Body of pancreas (tissue), 4 donors: ENCODE measurements around the gene METAP1D. TPM values are rescaled to one million over a fixed set of nuclear protein-coding genes. Genes with fewer than 3 reads are reported as not detected.

Experiments used
- ATAC-seq: fragments of 150-250 bp; one replicate; pipeline ENCODE4 v1.9.1; 2016
- DNase-seq, 4 donors: peaks; one replicate each; pipeline ENCODE4 v3.0.0-alpha.2; 2019
- H3K27ac ChIP-seq, 4 donors: fragments of 200-600 bp; sonication (generic); 1 replicate in 3 of 4; 2 replicates in 1 of 4; pipeline versions ENCODE4 v1.5.1 to v1.6.1; 2016 to 2019; ENCODE audit warnings: mild to moderate bottlenecking in 1 of 4, mixed read lengths in 1 of 4, moderate library complexity in 1 of 4
- H3K27me3 ChIP-seq, 2 donors: fragments of 200-600 bp; sonication (generic); one replicate each; pipeline ENCODE4 v1.6.0; 2016; ENCODE audit warnings: mild to moderate bottlenecking in 1 of 2
- H3K36me3 ChIP-seq, 2 donors: fragments of 200-600 bp; sonication (generic); replicated peaks in 1 of 2; 2 replicates each; pipeline ENCODE4 v1.5.1; 2016; ENCODE audit warnings: low read depth in 2 of 2; ENCODE audit not compliant: insufficient read depth in 1 of 2
- H3K4me1 ChIP-seq: fragments of 200-600 bp; sonication (generic); one replicate; pipeline ENCODE4 v1.6.0; 2016
- H3K4me3 ChIP-seq, 2 donors: fragments of 200-600 bp; sonication (generic); 1 replicate in 1 of 2; 2 replicates in 1 of 2; pipeline ENCODE4 v1.5.1; 2016 to 2019
- H3K9me3 ChIP-seq, 3 donors: fragments of 200-600 bp; sonication (generic); 1 replicate in 2 of 3; 2 replicates in 1 of 3; pipeline ENCODE4 v1.5.1; 2016
- POLR2A ChIP-seq, 3 donors: fragments of 450-650 bp; IDR thresholded peaks; one replicate each; pipeline ENCODE4 v1.6.1; 2016; ENCODE audit warnings: antibody characterized with exemption in 3 of 3, mild to moderate bottlenecking in 2 of 3
- WGBS, 2 donors: methylation state at CpG; one replicate each; pipeline ENCODE4 v1.1.5; 2017; 5-methylcytosine and 5-hydroxymethylcytosine counted together
- intact Hi-C: fragments of 100-400 bp; cut with DNase I; formaldehyde crosslinking; loops from one replicate; pipeline ENCODE4 v1.15.1; 2023
- total RNA-seq, 2 donors: library from RNA; depleted of rRNA; stranded (reverse); fragments of >200 nt; gene quantifications; one replicate each; pipeline ENCODE4 v1.1.0, GENCODE V29; 2016
- TF ChIP-seq, protein P1 (sequence below), 7 experiments: fragments of 450-650 bp in 4 of 7; fragments of 200-600 bp in 3 of 7; sonication (generic) in 3 of 7; IDR thresholded peaks; one replicate each; pipeline ENCODE4 v1.5.1; 2016 to 2019; ENCODE audit warnings: antibody characterized with exemption in 7 of 7

METAP1D gene
- total RNA-seq, 2 donors from 2014 or later, result 9.9 to 40.9 TPM

- H3K9me3 ChIP-seq, result no peaks in the 10 kb centered on the region
- TF ChIP-seq POLR2A (IDR thresholded peaks at IDR 0.05), result no peak
- TF ChIP-seq, protein P1, sequence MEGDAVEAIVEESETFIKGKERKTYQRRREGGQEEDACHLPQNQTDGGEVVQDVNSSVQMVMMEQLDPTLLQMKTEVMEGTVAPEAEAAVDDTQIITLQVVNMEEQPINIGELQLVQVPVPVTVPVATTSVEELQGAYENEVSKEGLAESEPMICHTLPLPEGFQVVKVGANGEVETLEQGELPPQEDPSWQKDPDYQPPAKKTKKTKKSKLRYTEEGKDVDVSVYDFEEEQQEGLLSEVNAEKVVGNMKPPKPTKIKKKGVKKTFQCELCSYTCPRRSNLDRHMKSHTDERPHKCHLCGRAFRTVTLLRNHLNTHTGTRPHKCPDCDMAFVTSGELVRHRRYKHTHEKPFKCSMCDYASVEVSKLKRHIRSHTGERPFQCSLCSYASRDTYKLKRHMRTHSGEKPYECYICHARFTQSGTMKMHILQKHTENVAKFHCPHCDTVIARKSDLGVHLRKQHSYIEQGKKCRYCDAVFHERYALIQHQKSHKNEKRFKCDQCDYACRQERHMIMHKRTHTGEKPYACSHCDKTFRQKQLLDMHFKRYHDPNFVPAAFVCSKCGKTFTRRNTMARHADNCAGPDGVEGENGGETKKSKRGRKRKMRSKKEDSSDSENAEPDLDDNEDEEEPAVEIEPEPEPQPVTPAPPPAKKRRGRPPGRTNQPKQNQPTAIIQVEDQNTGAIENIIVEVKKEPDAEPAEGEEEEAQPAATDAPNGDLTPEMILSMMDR (IDR thresholded peaks at IDR 0.05), result no peak
- no peaks in the 10 kb centered on the region for H3K27me3 ChIP-seq
- no peak for DNase-seq
- no peak overlapping the region for H3K4me3 ChIP-seq
- ATAC-seq, result no peak
- 77 to 84% methylated on average over 11 of the region's 11 CpGs for WGBS, 2 donors
- H3K27ac ChIP-seq, result peak overlapping the region in 3 of 4 donors; percentile 32 to 63 (median 63)
- H3K4me1 ChIP-seq, result no peaks in the 10 kb centered on the region
- H3K36me3 ChIP-seq, result no peaks in the 10 kb centered on the region
- intact Hi-C loops, result no loop called here
Observed at GRCh38 chr2:172011812-172012575, 12.2 kb downstream of the METAP1D start.

GRCh38 chr2:172012677-172013391 lies 13.1 kb downstream of the METAP1D start:
- Histone ChIP-seq H3K4me1 (no peaks in the 10 kb centered on the region), H3K36me3 (no peaks in the 10 kb centered on the region), H3K9me3 (no peaks in the 10 kb centered on the region), H3K4me3 (no peak overlapping the region), H3K27me3 (no peaks in the 10 kb centered on the region), H3K27ac (peak overlapping the region; percentile 32 to 63 (median 60))
- 53 to 56% methylated on average over 7 to 9 of the region's 9 CpGs for WGBS, 2 donors
- intact Hi-C loops, result no loop called here
- TF ChIP-seq POLR2A (IDR thresholded peaks at IDR 0.05), result no peak
- TF ChIP-seq, protein P1 (IDR thresholded peaks at IDR 0.05), result no peak
- peak; percentile 23 to 53 (median 40) for DNase-seq
- peak; percentile 73 for ATAC-seq

- Histone ChIP-seq H3K4me3 (no peak overlapping the region), H3K27me3 (no peaks in the 10 kb centered on the region), H3K36me3 (no peaks in the 10 kb centered on the region), H3K27ac (peak overlapping the region in 3 of 4 donors; percentile 32 to 63 (median 63)), H3K9me3 (no peaks in the 10 kb centered on the region), H3K4me1 (no peaks in the 10 kb centered on the region)
- intact Hi-C loops, result no loop called here
- TF ChIP-seq, protein P1 (IDR thresholded peaks at IDR 0.05), result no peak
- no peak for TF ChIP-seq POLR2A (IDR thresholded peaks at IDR 0.05)
- DNase-seq (no peak), ATAC-seq (no peak)
- WGBS, 2 donors, result 64 to 76% methylated on average over 4 of the region's 4 CpGs
Observed at GRCh38 chr2:172013396-172013795, 13.6 kb downstream of the METAP1D start.

- DNase-seq, result peak in 3 of 4 donors; percentile 8 to 19 (median 9)
Observed at GRCh38 chr2:172021074-172021931, 21.6 kb downstream of the METAP1D start.

More at GRCh38 chr2:172021074-172021931, 21.6 kb downstream of the METAP1D start:
- H3K4me3 ChIP-seq, result no peak overlapping the region
- no peaks in the 10 kb centered on the region for H3K27me3 ChIP-seq
- 28 to 33% methylated on average over 8 of the region's 8 CpGs for WGBS, 2 donors
- no peaks in the 10 kb centered on the region for H3K36me3 ChIP-seq
- H3K27ac ChIP-seq, result peak overlapping the region in 1 of 4 donors; percentile 39
- intact Hi-C loops, result no loop called here
- H3K9me3 ChIP-seq, result no peaks in the 10 kb centered on the region
- TF ChIP-seq, protein P1 (IDR thresholded peaks at IDR 0.05), result no peak
- TF ChIP-seq POLR2A (IDR thresholded peaks at IDR 0.05), result no peak
- no peak for ATAC-seq
- H3K4me1 ChIP-seq, result peaks cover 4% of the 10 kb centered on the region
